A204.1 (cell line): ENCODE results near the gene SHISAL2A.

ENCODE experiments used
- FAIRE-seq: peaks from 2 replicates; lab custom pipeline; 2012; peaks lifted over from hg19 to GRCh38; lab: Jason Lieb, UNC

Gene SHISAL2A

DNA sequence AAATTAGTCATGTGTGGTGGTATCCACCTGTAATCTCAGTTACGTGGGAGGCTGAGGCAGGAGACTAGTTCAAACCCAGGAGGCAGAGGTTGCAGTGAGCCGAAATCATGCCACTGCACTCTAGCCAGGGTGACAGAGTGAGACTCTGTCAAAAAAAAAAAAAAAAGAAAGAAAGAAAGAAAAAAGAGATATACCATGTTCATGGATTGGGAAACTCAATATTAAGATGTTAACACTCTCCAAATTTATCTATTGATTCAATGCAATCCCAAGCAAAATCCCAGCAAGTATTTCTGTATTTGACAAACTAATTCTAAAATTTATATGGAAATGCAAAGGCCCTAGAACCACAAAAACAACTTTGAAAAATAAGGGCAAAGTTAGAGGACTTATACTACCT is 11.0 kb upstream of the SHISAL2A start:
- no peak for FAIRE-seq

DNA sequence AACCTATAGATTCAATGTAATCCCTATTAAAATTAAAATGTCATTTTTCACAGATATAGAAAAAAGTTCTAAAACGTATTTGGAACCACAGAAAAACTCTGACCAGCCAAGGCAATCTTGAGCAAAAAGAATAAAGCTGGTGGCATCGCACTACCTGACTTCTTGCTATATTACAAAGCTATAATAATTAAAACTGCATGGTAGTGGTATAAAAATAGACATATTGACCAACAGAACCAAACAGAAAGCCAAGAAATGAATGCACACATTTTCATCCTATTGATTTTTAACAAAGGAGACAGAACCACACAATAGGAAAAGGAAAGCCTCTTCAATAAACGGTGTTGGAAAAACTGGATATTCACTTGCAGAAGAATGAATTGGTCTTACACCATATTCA is 9.2 kb upstream of the SHISAL2A start:
- FAIRE-seq = no peak

DNA sequence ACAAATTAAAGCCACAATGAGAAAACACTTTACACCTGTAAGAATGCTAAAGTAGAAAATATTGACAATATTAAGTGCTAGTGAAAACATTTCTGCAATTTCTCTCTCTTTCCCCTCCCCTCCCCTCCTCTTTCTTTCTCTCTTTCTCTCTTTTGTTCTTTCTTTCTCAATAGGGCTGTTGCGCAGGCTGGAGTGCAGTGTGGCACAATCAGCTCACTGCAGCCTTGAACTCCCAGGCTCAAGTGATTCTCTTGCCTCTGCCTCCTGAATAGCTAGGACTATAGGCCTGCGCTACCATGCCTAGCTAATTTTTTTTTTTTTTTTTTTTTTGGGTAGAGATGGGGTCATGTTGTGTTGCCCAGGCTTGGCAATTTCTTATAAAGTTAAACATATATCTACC is 5.9 kb upstream of the SHISAL2A start:
- no peak for FAIRE-seq

DNA sequence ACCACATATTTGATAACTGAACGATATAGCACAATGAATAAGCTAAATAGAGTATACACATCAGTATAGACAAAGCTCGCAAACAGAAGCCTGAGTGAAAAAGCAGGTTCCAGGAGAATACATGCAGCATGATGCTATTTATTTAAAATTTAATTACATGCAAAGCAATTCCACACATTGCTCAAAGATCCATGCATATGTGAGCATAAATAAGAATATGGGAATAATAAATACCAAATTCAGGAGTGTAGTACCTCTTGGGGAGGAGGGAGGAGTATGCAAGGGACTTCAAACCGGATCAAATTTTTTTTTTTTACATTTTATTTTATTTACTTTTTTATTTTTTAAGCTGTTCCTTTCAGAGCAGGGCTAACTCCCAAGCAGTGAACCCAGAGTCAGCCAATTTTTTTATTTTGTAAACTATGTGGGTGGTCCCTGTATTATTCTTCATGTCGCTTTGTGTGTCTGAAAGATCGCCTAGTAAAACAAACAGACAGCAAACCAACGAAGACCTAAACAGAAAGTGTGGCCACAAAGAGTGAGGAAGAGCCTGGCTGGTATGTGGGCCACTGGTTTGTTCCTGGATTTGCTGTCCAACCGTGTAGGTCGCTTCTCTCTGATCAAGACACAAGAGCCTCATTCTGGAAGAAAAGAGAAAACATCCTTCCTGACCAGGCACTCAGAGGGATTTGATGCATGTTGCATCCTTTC is 4.2 kb upstream of the SHISAL2A start:
- FAIRE-seq = no peak

DNA sequence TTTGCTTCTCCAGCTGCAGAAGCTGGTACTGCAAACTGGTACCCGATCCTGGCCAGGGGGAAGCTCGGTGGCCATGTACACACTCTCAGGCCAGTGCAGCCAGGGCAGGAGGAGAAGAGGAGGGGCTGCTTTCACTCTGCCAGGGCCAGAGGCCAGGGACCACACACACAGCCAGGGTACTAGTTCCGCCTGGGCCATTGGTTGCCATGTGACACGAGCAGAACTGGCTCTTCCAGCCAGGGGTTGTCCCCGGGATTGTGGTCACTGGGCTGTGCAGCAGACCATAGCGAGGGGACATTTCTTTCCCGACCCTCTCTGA is 3.7 kb upstream of the SHISAL2A start:
- no peak for FAIRE-seq

DNA sequence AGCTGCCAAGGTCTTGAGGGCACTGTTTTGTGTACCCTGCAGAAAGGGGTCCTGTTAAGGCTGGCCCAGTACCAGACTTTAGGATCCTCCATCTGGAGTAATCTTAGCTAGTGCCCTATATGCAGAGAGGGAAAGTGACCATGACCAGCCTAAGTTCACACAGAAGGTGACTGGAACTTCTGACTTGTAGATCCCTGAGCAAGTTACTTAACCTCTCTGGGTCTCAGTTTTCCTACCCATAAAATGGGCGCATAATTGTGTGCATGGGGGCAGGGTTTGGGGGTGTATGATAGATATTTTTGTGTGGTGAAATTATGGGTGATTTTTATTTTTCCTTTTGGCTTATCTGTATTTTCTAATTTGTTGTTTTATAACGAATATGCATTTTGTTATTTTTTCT is 3.3 kb upstream of the SHISAL2A start:
- no peak for FAIRE-seq

DNA sequence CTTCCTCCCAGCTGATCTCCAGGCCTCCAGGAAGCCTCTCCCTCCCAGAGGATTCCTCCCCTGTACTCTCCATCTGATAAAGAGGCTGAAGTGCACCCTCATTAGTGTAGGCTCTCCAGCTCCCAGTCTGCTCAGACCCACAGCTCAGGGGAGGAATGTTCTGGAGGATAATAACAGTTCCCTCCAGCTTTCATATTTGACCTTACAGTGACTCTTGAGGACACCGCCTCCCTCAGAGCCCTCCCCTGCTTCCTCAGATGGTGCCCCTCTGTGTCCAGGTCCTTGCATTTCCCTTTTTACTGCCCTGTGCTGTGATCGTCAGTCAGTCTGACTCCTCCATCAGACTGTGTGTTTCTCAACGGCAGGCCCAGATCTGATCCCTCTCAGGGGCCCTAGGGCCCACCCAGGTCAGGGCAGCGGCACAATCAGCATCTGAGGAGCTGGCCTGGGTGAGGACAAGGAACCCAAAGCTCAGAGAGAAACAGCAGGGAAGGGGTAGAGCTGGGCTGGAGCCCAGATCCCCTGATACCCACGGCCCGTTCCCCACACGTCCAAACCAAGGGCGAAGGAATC is 1.1 kb upstream of the SHISAL2A start:
- FAIRE-seq = no peak

DNA sequence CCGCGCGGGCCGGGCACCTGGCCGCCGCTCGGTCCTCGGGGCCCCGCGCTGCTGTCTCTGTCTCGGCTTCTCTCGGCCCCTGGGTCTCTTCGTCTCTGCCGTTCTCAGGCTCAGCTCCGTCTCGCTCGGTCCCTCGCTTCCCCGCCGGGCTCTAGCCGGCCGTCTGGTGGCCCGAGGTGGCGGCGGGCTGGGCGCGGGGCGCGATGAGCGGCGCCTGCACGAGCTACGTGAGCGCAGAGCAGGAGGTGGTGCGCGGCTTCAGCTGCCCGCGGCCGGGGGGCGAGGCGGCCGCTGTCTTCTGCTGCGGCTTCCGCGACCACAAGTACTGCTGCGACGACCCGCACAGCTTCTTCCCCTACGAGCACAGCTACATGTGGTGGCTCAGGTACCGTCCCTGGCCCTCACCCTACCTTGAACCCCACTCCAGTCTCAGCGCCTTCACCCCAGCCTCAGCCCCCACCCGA is 355 bp downstream of the SHISAL2A start:
- FAIRE-seq = no peak

DNA sequence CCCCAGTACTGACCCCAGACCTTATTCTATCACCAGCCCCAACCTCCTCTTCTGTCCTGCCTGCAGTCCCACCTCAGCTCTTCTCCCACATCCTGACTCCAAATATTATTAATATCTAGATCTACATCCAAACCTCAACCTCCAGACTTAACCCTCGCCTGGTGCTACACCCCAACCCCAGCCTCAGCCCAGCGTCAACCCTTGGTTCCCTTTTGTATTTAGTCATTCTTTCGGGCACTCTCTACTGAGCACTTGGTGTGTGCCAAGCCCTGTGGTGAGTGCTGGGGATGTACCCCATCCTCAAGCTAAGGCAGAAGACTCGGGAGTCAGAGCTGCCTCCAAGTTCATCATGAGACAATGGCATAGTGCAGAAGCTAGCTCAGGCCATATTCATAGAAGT is 1.1 kb downstream of the SHISAL2A start:
- no peak for FAIRE-seq

DNA sequence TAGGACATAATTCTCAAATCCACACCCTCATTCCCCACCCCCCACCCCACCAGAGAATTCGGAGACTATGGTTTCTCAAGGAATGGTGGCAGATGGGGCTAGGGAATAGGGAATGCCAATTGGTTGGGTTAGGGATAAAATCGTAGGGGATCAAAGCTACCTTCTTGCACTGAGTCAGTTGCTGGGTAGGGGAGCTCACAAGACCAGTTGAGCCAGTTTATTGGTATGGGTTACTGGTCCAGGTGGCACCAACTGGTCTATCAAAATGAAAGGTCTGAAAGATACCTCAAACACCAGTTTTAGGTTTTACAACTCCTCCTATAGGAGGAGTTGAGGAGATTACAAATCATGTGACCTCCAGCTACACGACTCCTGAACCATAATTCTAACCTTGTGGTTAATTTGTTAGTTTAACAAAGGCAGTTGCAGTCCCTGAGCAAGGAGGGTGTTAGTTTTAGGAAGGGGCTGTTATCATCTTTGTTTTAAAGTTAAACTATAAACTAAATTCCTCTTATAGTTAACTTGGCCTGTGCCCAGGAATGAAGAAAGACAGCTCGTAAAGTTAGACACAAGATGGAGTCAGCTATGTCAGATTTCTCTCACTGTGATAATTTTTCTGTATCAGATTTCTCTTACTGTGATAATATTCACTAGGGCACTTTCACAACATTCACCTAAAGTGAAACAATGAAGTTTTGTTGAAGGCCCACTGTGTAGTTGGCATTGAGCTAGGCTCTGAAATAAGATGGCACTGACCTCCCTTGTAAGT is 2.5 kb downstream of the SHISAL2A start:
- no peak for FAIRE-seq

DNA sequence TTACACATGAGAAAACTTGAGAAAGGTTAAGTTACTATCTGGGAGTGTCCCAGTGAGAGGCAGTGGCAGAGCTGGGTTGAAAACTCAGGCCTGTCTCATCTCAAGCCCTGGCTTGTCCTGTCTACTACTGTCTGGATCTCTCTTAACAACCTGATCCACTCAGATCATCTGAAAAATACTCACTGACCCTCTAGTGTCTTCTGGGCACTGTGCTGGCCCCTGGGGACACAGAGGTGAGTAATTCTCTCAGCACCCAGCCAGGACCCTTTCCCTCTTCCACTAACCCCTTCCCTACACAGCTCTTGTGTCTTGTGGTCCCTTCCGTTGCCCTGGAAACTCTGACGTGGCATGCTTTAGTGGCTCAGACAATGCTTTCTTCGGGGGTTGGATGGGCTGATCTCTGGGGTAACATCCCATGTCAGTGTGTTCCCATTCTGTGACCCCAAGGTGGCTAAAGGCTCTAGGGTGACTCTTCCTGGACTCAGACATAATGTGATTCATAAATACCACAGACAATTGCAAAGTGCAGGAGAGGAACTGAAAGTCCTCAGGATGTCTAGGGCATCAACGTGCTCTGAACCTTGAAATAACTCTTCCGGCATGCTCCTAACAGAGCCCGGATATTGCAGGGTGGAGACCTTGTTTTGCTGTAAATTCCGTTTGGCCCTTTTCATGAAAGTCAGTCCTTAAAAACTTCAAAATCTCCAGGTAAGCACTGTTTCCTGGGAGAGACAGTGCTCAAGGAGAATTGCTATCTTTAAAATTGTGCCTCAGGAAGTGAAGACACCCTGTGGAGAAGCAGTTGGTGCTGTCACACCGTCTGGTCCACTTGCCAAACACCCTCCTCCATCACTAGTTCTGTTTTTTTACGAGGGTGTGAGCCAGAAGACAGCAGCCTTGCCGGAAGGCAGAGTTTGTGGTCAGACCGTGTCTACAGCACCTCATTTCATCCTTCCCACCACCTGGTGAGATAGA is 4.0 kb downstream of the SHISAL2A start:
- no peak for FAIRE-seq

DNA sequence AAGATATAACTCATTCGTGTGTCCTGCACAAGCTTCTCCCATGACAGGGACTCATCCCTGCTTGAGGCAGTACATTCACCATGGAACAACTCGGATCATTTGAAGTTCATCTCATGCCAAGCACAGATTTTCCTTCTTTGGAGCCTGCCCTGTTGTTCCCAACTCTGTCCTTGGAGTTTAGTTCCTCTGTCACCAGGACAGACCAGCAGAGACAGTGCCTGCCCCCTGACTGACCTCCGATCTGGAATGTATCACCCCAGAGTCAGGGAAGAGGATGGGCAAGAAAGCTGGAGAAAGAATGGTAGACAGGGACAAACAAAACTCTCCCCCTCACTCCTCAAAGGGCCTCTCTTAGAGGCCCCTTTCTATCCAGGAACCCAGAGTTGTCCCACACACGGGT is 5.0 kb downstream of the SHISAL2A start:
- FAIRE-seq = no peak

DNA sequence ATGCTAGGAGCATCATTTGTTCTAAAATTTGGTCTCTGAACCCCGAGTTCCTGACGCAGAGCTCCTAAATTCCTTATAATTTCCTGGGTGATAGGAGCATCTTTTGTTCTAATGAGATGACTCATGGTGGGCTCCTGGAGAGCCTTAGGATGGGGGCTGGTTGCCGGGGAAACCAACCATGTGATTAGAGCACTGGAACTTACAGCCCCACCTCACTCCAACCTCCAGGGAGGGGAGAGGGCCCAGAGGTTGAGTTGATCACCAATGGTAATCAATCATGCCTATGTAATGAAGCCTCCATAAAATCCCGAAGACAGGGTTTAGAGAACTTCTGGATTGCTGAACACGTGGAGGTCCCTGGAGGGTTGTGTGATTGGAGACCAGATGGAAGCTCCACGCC is 7.7 kb downstream of the SHISAL2A start:
- FAIRE-seq = no peak

DNA sequence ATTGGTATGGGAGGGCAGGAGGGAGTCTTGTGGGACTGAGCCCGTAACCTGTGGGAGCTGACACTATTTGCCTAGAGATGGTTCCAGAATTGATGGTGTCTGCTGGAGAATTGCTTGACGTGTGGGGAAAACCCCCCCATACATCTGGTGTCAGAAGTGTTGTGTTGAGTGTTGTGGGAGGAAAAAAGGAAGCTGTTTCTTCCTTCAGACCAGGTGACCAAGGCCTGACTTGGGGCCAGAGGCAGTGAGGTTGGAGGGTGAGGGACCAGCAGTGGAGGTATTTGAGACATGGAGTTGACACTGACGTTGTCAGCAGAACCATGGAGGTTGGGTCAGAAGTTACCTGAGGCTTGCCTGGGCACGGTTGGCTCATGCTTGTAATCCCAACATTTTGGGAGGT is 8.3 kb downstream of the SHISAL2A start:
- no peak for FAIRE-seq

DNA sequence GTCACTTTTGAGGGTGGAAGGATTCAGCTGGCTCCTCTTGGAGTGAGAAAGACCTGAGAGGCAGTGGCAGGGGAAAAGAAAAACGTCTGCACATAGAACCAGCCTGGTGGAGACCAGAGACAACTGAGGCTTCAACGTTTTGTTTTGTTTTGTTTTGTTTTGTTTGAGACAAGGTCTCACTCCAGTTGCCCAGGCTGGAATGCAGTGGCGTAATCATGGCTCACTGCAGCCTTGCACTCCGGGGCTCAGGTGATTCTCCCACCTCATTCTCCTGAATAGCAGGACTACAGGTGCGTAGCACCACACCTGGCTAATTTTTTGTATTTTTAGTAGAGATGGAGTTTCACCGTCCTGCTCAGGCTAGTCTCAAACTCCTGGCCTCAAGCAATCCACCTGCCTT is 12.3 kb downstream of the SHISAL2A start:
- no peak for FAIRE-seq

DNA sequence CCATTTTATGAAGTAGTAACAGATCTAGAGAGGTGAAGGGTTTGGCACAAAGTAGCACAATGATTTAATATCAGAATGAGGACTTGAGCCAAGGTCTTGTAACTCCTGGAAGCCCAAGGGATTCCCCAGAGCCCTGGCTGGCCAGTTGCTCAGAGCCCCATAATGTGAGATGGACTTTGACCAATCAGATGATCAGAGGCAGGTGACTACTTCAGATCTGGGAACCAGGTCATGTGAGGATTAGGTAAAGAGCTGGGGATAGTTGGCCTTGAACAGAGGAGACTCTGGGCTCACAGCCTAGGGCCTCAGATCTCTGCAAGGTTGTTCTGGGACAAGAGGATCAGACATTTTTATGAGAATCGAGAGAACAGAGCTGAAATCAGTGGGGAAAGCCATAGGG is 18.9 kb downstream of the SHISAL2A start:
- FAIRE-seq = no peak

DNA sequence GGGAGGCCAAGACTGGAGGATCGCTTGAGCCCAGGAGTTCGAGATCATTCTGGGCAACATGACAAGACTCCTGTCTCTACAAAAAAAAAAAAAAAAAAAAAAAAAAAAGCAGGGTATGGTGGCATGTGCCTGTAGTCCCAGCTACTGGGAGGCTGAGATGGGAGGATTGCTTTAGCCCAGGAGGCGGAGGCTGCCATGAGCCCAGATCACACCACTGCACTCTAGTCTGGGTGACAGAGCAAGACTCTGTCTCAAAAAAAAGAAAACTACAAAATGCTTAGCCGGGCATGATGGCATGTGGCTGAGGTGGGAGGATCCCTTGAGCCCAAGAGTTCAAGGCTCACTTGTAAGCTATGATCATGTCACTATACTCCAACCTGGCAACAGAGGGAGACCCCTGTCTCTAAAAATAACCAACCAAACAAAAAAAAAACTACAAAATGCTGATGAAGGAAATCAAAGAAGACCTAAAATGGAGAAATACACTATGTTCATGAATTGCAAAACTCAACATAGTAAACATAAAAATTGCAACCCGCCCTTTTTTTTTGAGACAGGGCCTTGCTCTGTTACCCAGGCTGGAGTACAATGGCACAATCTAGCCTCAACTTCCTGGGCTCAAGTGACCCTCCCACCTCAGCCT is 20.4 kb downstream of the SHISAL2A start:
- no peak for FAIRE-seq

DNA sequence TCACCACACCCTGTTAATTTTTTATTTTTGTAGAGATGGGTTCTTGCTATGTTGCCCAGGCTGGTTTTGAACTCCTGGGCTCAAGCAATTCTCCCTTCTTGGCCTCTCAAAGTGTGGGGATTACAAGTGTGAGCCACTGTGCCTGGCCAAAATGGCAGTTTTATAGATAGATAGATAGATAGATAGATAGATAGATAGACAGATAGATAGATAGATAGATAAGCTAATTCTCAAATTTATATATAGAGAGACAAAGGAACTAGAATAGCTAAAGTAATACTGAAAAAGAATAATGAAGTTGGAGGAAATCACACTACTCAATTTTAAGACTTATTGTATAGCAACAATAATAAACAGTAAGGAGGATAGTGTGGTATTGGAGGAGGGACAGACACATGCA is 21.1 kb downstream of the SHISAL2A start:
- no peak for FAIRE-seq

DNA sequence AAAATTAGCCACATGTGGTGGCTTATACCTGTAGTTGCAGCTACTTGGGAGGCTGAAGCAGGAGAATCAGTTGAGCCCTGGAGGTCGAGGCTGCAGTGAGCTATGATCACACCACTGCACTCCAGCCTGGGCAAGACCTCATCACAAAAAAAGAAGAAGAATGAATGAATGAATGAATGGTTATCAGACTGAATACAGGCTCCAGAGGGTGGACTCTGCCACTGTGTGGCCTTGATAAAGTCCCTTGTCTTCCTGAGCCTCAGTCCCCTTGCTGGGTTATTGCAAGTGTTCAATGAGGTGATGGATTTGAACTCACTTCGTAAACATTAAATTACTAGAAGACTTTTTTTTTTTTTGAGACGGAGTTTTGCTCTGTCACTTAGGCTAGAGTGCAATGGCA is 24.7 kb downstream of the SHISAL2A start:
- FAIRE-seq = no peak

DNA sequence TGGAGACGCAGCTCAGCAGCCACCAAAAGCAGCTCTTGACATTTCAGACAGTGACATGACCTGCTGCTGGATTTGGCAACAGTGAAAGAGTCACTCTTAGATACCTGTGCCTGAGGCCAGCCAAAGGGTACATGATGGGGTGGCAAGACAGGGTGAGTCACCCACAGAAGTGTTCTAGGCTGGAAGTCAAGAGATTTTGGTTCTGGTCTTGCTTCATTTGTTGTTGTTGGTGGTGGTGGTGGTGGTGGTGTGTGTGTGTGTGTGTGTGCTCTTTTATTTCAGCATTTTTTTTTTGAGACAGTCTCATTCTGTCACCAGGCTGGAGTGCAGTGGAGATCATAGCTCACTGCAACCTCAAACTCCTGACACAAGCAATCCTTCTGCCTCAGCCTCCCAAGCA is 25.8 kb downstream of the SHISAL2A start:
- no peak for FAIRE-seq

DNA sequence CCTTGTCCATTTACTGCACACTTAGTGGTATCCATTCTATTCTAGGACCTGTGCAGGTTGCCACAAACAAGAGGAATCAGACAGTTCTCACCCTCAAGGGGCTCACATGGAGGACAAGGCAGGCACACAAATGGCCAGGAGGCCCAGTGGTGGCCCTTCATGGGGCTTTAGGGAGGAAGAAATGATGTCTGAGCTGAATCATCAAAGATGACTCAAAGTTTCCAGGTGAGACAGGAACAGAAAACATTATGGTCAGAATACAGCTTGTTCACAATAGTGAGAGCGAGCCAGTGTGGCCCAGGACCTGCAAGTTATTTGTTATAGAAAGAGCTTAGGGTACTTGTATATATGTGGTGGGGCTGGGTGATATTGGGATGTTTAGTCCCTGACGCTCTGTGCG is 26.4 kb downstream of the SHISAL2A start:
- no peak for FAIRE-seq
